ENCODE measurements around the gene LBH.

DNA sequence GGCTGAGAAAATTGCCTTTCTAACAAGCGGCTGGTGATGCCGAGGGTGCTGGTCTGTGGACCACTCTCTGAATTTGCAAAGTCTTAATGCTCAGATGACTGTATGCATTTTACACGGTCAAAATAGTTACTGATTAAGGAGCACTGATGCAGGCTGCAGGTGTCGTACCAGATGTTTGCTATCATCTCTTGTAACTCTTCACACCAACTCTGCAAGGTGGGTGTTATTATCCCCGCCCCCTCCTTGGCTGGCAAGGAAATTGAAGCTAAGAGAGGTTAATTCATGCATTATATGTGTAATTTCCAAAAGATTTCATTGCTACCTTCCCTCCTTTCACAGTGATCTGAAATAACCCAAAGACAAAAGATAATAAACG is 13.0 kb upstream of the LBH start:
- TF ChIP-seq, protein P1, sequence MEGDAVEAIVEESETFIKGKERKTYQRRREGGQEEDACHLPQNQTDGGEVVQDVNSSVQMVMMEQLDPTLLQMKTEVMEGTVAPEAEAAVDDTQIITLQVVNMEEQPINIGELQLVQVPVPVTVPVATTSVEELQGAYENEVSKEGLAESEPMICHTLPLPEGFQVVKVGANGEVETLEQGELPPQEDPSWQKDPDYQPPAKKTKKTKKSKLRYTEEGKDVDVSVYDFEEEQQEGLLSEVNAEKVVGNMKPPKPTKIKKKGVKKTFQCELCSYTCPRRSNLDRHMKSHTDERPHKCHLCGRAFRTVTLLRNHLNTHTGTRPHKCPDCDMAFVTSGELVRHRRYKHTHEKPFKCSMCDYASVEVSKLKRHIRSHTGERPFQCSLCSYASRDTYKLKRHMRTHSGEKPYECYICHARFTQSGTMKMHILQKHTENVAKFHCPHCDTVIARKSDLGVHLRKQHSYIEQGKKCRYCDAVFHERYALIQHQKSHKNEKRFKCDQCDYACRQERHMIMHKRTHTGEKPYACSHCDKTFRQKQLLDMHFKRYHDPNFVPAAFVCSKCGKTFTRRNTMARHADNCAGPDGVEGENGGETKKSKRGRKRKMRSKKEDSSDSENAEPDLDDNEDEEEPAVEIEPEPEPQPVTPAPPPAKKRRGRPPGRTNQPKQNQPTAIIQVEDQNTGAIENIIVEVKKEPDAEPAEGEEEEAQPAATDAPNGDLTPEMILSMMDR (IDR thresholded peaks at IDR 0.05): no peak
- TF ChIP-seq POLR2A (IDR thresholded peaks at IDR 0.05): no peak

Data from thyroid gland (tissue), 4 donors.